BJ (cell line): ENCODE measurements around the gene UBTD1. TPM values are rescaled to one million over a fixed set of nuclear protein-coding genes. Genes with fewer than 3 reads are reported as not detected.
A peak's percentile ranks its signal among the peaks of the same experiment; 100 is the strongest.

Source experiments
- CTCF ChIA-PET: fragments of 350-600 bp; formaldehyde crosslinking; extraction: SDS; loops from one replicate; lab custom pipeline; 2021; ENCODE audit warnings: antibody characterized with exemption, inconsistent platforms; lab: Yijun Ruan, JAX
- POLR2A ChIA-PET: fragments of 300-600 bp; sonication (Branson Sonifier 250); formaldehyde crosslinking; extraction: SDS; loops from one replicate; lab custom pipeline; 2021; ENCODE audit warnings: antibody characterized with exemption; lab: Charles Lee
- DNase-seq: peaks from one replicate; pipeline ENCODE4 v3.0.0-alpha.2; 2011; ENCODE audit warnings: low read depth
- H3K27me3 ChIP-seq: 2 replicates; pipeline ENCODE4 v1.6.0; 2011; ENCODE audit warnings: low read length; ENCODE audit not compliant: control insufficient read depth, insufficient read depth
- H3K36me3 ChIP-seq: 2 replicates; pipeline ENCODE4 v1.5.1; 2011; ENCODE audit warnings: low read length; ENCODE audit not compliant: control insufficient read depth, insufficient read depth
- H3K4me3 ChIP-seq: 2 replicates; pipeline ENCODE4 v1.5.1; 2011; ENCODE audit warnings: low read depth, mild to moderate bottlenecking, control low read depth, low read length
- polyA minus RNA-seq: library from RNA; depleted of rRNA, polyadenylated mRNA; stranded (reverse); fragments of >200 nt; gene quantifications from 2 replicates; pipeline ENCODE4 v1.2.3, GENCODE V29; 2011; rRNA and poly(A)+ RNA removed
- polyA plus RNA-seq: library from polyadenylated mRNA; depleted of rRNA; stranded (reverse); fragments of >200 nt; gene quantifications from 2 replicates; pipeline ENCODE4 v1.2.3, GENCODE V29; 2011; rRNA removed
- TF ChIP-seq, protein P1 (sequence below): IDR thresholded peaks from 2 replicates; pipeline ENCODE4 v1.5.1; 2011; ENCODE audit warnings: low read depth, mild to moderate bottlenecking, control low read depth, inconsistent platforms, low read length, moderate library complexity; ENCODE audit not compliant: insufficient read depth

Gene UBTD1
- 22.7 and 39.0 TPM in 2 replicates for polyA plus RNA-seq
- polyA minus RNA-seq = 11.7 and 15.8 TPM in 2 replicates

GRCh38 chr10:97498841-97499560, at the start of gene UBTD1:
TSS of gene UBTD1 (plus strand) at chr10:97498924. CDS start at chr10:97499204, 280 bp downstream.
- ChIA-PET POLR2A (interaction anchor here (0.6 to 1.1 kb wide), 4 partner anchors 34 to 83 kb away, joined by 3 to 9 read pairs (median 7); no protein-coding TSS in a partner anchor), CTCF (interaction anchor here (0.6 to 2.4 kb wide), 10 partner anchors 22 to 851 kb away, joined by 3 to 19 read pairs (median 3); partner anchors contain the start of gene ANKRD2)
- DNase-seq = no peak
- H3K36me3 ChIP-seq = peaks cover 1% of the 10 kb centered on the region; the same call in 1 of the 2 replicates
- H3K4me3 ChIP-seq = peak within 1 kb of the TSS; percentile 74
- TF ChIP-seq, protein P1, sequence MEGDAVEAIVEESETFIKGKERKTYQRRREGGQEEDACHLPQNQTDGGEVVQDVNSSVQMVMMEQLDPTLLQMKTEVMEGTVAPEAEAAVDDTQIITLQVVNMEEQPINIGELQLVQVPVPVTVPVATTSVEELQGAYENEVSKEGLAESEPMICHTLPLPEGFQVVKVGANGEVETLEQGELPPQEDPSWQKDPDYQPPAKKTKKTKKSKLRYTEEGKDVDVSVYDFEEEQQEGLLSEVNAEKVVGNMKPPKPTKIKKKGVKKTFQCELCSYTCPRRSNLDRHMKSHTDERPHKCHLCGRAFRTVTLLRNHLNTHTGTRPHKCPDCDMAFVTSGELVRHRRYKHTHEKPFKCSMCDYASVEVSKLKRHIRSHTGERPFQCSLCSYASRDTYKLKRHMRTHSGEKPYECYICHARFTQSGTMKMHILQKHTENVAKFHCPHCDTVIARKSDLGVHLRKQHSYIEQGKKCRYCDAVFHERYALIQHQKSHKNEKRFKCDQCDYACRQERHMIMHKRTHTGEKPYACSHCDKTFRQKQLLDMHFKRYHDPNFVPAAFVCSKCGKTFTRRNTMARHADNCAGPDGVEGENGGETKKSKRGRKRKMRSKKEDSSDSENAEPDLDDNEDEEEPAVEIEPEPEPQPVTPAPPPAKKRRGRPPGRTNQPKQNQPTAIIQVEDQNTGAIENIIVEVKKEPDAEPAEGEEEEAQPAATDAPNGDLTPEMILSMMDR = no peak
- H3K27me3 ChIP-seq = no peaks in the 10 kb centered on the region

DNA sequence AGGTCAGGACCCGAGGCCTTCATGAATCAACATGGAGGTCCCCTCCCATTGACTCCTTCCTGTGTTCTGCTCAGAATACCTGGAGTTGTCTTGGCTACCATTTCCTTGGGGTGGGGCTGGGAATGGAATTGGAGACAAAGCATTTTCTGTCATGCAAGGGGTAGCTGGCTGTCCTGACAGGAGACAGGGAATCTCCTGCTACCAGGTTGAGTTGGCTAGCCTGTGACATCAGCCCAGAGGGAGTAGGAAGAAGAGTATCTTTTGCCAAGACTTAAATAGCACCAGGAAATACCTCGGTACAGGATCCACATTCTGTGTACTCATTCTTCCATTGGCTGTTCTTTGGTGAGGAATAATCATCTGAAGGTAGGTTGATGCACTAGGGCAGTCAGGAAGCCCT, 47.9 kb upstream of the UBTD1 start:
- CTCF ChIA-PET = interaction anchor here (1.0 to 1.3 kb wide), 2 partner anchors 10 to 14 kb away, joined by 3 read pairs; no protein-coding TSS in a partner anchor
- peaks cover 29% of the 10 kb centered on the region for H3K36me3 ChIP-seq
- no peak for DNase-seq
- H3K27me3 ChIP-seq = no peaks in the 10 kb centered on the region
- H3K4me3 ChIP-seq = no peak overlapping the region
- POLR2A ChIA-PET = no interaction called here
- TF ChIP-seq, protein P1 = no peak

DNA sequence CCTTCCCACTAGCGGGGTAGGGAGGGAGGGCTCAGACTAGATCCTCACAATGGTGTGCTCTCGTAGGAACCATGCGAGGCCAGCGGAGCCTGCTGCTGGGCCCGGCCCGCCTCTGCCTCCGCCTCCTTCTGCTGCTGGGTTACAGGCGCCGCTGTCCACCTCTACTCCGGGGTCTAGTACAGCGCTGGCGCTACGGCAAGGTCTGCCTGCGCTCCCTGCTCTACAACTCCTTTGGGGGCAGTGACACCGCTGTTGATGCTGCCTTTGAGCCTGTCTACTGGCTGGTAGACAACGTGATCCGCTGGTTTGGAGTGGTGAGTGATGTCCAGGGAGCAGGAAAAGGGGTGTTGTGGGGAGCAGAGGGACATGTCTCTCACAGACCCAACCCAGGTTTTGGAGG, 47.1 kb upstream of the UBTD1 start:
- ChIA-PET CTCF (interaction anchor here (0.7 kb wide), 1 partner anchor 102 kb away, joined by 4 read pairs; no protein-coding TSS in a partner anchor), POLR2A (no interaction called here)
- H3K4me3 ChIP-seq = no peak overlapping the region
- DNase-seq = no peak
- peaks cover 30% of the 10 kb centered on the region for H3K36me3 ChIP-seq
- TF ChIP-seq, protein P1 = no peak
- H3K27me3 ChIP-seq = no peaks in the 10 kb centered on the region

DNA sequence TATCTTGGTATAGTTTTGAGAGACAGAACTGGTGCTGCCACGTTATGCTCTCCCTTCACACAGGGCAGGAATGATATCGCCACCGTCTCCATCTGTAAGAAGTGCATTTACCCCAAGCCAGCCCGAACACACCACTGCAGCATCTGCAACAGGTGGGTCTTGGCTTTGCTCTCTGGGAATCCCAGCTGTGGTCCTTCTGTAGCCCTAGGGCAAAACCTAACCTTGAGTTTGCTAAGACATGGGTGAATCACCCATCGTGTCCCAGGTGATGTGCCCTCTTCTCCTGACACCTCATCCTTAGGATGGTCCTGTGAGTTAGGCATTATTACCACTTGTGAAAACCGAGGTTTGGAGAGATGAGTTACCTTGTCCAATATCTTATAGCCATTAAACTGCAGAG, 46.4 kb upstream of the UBTD1 start:
- TF ChIP-seq, protein P1 = no peak
- ChIA-PET CTCF (interaction anchor here (0.7 kb wide), 1 partner anchor 101 kb away, joined by 4 read pairs; no protein-coding TSS in a partner anchor), POLR2A (no interaction called here)
- Histone ChIP-seq H3K36me3 (peaks cover 37% of the 10 kb centered on the region), H3K4me3 (no peak overlapping the region), H3K27me3 (no peaks in the 10 kb centered on the region)
- no peak for DNase-seq

GRCh38 chr10:97454330-97455036, 44.2 kb upstream of the UBTD1 start:
- H3K27me3 ChIP-seq = no peaks in the 10 kb centered on the region
- POLR2A ChIA-PET = no interaction called here

More at GRCh38 chr10:97454330-97455036, 44.2 kb upstream of the UBTD1 start:
- DNase-seq = no peak
- CTCF ChIA-PET = interaction anchor here (0.7 to 2.1 kb wide), 4 partner anchors 10 to 99 kb away, joined by 3 to 10 read pairs (median 5); no protein-coding TSS in a partner anchor
- H3K36me3 ChIP-seq = peaks cover 49% of the 10 kb centered on the region
- no peak overlapping the region for H3K4me3 ChIP-seq
- TF ChIP-seq, protein P1 = no peak
